GM18907 (cell line): Measurements from ENCODE around the gene RRAGD.

Source experiments
- ATAC-seq: cut with Tn5 transposase; IDR thresholded peaks from one replicate; pipeline ENCODE4 v1.9.1; 2021; ENCODE audit warnings: mild to moderate bottlenecking, moderate library complexity; ENCODE audit not compliant: unreplicated experiment

The RRAGD gene

DNA sequence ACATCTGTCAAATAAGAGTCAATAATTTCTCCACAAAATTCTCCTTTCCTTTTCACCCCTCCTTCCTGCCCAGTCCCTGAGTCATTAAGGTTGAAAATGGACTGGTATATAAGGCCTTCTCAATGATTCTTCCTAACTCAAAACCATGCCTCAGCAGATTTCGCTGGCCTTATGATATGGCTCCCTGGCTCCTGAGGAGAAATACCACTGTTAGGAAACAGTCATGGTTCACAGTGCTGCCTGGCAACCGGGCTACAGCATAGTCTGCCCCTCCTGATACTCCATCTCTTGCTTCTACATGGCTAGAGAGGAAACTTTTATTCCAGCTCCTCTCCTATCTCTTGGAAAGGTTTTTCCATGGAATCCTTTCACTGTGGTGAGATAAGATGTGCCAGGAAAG lies 64.2 kb downstream of the RRAGD start:
- ATAC-seq: no peak

DNA sequence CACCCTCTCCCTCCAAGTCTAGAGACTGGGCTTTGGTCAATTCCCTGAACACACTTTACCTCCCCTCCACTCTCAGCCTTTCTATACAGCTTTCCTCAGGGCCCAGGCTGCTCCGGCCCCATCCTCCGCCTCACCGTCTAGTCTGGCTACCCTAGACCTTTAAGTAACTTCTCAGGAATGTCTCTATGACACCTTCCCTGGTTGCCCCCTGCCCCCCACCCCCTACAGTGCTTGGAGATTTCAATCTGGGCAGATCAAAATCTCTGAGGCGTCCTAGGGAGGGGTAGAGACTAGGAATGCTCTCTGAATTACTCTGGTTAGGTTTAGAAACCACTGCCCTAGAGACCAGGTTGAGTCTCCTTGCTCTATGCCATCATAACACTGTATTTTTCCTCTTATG lies 65.6 kb downstream of the RRAGD start:
- no peak for ATAC-seq

DNA sequence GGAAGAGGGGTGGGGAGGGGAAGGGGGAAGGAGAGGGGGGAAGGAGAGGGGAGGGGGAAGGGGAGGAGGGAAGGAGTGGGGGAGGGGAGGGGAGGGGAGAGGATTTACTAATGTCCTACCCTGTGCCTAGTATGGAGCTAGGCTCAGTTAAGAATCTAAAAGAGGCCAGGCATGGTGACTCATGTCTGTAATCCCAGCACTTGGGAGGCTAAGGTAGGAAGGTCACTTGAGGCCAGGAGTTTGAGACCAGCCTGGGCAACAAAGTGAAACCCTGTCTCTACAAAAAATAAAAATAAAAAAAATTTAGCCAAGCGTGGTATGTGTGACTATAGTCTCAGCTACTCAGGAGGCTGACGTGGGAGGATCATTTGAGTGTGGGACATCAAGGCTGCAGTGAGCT lies 72.5 kb downstream of the RRAGD start:
- no peak for ATAC-seq

DNA sequence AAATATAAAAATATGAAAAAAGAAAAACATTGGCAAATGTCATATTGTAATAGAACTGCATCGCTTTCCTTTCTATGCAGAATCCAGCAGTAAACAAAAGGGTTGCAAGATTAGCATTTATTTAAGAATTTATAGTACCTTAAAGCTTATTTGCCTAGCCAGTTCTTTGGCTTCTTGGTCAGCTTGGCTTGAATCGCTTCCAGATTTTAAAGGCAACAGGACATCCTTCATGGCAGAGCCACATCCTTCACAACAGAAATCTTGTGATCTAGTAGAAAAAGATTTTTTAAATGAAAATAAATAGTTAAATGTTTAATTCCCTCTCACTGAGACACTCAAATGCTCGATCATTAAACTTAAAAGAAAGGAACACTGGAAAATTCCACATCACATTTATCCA lies 76.9 kb downstream of the RRAGD start:
- ATAC-seq: no peak

DNA sequence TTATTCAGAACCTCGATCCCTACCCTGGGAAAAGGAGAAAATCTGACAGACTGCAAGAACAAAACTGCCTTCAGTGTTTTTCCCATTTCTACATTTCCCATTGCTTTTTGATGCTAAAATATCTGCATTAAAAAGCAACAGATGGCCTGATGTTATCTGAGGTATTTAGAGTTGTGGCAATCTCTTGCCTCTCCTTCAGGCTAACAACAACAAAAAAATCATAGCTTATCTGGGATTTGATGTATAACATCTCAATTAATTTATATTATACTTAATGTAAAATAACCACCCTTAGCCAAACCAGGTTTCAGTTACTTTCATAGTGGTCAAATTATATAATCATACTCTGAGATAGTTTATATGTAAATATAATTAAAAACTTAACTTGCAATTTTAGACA lies 81.2 kb downstream of the RRAGD start:
- ATAC-seq: no peak

DNA sequence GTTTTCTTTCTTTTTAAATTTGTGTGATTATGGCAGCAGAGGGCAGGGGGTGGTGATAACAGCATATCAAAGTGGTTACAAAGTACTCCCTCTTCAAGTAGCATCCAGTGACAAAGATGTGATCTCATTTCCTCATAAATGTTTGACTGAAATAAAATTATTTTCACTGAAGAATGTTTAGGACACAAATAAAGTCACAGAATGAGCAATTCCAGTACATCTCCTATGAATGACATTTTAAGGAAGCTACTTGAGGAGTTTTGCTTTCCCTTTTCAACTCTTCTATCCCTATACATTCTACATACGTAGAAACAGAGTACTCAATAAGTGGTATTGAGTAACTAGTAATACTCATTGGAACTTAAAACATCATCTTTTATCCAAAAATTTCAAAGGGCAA lies 83.1 kb downstream of the RRAGD start:
- ATAC-seq: no peak

DNA sequence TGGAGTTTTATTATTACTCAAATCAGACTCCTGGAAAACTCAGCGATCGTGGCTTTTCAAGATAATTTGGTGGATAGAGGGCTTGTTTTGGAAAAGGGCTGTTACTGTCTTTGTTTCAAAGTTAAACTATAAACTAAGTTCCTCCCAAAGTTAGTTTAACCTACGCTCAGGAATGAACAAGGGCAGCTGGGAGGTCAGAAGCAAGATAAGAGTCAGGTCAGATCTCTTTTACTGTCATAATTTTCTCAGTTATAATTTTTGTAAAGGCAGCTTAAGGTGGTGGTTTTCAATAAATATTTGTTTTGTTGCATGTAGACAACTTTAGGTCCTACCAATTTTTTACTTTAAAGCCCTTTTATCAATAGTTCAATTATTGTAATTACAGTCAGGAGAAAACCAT lies 87.8 kb downstream of the RRAGD start:
- ATAC-seq: no peak

DNA sequence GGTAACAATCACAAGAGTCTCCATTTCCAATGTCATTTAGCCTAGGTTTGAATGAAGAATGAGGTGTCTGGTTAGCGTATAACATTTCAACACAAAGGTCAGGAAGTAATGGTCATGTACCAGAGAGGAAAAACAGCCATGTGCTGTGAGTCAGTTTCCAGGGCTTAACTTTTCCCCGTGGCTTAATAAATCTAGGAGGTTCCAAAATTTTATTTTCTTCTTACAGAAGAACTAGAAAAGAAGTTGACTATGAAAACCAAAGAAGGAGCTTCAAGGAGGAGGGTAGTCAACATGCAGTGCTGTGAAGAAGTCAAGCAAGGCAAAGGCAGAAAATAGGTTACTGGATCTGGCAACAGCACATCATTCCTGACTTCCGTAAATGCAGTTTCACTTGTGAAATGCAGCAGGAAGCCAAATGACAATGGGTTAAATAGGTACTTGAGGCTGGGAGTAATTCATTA lies 88.5 kb downstream of the RRAGD start:
- ATAC-seq: no peak

DNA sequence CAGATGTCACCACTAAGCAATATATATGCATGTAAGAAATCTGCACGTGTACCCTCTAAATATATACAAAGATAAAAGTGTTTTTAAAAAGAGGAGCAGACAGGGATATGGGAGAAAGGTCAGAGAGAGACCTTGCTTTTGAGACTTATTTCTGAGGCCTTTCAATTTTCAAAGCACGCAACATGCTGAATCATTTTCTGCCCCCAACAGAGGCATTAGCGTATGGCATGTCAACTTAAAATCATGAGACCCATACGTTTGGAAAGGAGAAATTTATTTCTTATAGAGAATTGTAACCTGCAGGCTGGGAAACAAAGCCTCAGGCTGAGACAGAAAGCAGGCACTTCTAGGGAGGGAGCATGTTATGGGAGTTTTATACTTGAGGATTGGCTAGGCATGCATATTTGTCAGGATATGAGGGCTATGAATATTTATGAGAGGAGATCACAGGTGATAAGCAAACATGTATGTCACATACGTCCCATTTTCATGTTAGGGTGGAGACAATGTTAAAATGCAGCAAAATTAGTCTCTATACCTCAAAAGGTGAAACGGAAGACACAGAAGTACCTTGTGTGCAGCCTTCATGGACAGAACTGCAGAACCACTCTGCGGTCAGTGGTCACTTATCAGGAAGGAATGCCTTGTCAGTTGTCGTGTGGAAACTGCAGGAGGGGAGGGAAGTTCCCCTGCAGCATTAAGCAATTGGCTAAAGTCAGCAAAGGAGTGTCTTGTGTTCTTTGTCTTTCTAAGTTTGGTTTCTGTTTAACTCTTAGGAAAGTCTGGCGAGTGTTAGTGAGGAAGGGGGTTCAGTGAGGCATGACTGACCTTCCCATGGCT lies 90.7 kb downstream of the RRAGD start:
- ATAC-seq: peak; percentile 56

DNA sequence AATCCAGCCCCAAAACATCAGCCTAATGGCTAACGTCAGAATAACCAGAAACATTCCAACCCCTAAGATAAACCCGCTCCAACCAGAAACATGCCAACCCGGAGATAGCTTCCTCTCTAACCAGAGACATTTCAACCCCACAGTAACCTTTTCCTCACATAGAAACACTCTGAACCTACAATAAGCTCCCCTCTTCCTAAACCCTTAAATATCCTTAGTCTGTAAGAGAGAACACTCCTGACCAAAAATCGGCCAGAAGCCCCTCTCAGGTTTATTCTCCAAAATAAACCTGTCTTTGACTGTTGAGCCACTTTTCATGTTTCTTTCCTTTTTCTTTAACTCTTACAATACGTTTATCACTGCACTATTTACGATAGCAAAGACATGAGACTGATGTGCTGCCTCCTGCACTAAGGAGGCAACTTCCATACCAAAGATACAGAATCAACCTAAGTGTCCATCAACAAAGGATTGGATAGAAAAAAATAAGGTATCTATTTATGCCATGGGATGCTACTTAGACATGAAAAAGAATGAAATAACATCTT lies 92.0 kb downstream of the RRAGD start:
- no peak for ATAC-seq

DNA sequence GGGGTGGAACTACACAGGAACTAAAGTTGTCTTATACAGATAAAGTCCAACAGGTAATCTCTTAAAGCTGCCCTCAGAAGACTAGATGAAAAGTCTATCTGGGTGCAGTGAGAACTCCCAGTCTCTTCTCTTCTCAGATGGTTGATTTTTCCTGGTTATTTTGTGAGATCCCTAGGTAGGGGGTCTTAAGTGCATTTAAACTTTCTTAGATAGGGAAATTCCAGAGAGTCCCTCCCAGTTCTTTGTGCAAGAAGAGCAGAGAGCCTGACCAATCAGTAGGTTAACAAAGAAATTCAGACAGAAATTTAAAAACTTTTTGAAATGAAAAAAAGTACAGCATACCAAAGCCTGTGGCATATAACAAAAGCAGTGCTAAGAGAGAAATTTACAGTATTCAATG lies 95.0 kb downstream of the RRAGD start:
- ATAC-seq: no peak

DNA sequence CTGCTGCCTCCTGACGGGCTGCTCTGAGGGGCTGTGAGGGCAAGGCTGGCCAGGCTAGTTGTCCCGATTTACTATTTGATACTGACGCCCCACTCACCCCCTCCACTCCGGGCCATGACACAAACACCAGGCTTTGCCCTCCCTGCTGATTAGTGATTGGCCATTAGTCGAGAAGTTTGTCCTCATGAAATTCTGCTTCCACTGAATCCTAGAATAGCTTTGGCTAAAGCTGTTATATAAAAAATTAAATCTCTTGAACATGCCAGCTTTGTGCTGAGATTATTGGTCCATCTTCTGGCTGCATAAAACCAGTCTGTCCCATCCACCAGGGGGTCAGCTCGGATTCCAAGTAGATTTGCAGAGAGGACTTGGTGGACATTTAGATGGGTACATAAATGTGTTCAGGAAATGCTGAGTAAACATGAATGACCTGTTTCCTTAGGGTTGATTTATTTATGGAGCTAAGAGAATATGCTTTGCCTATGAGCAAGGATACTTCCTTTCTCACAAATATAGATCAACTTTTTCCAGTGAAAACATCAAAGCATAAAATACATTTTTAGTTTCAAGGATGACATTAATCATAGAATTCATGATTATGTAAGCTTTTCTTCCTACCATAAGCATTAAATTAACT lies 96.7 kb downstream of the RRAGD start, which contains the start of gene GABRR2:
GABRR2 (minus strand) TSS at position 51 of the 637 bp plus-strand sequence. CDS start 134 bp downstream, outside the sequence.
- ATAC-seq: no peak

DNA sequence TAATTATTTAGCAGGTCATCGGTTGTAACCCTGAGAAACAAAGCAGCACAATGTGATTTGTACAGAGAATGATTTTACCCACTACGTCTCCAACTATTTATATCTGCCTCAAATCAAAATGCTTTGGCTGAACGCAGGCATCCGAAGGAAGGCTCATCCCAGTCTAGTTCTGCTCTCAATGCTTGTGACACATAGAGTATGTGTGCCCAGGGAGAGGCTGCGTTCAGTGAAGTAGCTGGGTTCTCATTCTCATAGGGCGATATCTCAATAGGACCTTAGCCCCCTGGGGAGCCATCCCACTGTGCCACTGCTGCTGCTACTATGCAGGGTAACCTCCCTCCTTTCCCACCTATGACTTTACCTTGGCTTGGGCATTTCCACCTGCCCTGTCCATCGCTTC lies 97.4 kb downstream of the RRAGD start:
- ATAC-seq: no peak
